Measurements from ENCODE around the gene LTB.

LTB gene

DNA sequence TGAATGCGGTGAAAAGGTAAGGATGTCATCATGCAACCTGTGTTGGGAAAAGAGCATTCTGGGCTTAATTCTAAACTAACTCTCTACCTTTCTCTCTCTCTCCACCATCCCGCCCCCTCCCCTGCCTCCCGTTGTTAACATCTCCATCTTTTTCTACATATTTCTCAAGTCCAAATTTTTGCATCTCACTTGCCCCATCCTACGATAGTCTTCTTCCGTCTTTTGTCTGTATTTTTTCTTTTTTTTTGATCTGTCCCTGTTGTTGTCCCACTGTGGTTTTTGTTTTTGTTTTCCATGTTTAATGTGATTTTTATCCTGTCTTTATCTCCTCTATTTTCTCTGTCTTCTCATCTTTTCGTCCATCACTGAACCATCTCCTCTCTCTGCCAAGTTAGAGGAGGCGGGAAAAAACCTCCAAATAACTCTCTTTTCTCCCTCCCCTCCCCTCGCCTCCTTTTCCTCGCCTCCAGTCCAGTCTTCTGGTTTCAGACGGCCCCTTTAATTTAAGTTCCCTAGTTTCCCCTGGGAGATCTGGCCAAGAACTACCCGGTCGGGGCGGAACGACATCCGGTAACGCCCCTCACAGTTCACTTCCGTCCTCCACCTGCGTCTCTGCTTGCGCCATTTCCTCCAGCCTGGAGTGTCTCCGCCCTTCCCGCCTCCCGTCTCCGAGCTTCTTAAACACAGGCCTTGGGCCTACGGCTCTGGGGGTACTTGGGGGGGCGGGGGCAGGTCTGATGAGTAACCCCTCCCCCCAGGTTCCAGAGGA is 35.1 kb downstream of the LTB start, which contains the start of gene NFKBIL1:
Gene NFKBIL1 (plus strand): TSS at position 651 of the 769 bp plus-strand sequence. CDS start 87 bp downstream, at position 738.
- peak; percentile 93 to 95 for DNase-seq

DNA sequence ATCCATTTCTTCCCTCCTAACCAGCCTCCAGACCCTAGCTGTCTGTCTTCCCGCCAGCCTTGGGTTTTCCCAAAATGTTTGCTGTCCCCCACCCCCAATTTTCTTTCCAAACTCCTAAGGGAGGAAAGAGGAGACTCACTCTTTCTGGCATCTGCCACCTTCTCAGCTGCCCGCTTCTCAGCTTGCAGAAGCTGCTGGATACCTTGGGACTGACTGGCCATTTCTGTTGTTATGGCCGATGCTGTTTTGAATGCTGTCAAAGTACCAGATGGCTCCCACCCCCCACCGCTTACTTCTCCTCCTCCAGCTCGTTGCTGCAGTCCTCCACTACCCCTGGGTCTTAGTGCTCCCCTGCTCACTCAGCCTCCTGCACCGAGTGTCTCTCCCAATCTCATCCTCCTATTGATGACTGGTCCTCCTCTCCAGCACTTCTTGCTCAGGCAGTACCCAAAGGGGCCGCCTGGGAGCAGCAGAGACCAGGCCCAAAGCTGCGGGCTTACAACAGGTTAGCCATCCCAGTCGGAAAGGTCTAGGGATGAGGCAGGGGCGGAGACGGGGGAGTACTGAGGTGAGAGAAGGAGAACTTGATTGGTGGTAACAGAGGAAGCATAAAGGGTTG is 35.8 kb downstream of the LTB start, which contains the start of gene ATP6V1G2:
Gene ATP6V1G2 (minus strand): TSS at position 270 of the 619 bp plus-strand sequence. CDS start 49 bp downstream, at position 221.
- peak; percentile 96 to 97 for DNase-seq

DNA sequence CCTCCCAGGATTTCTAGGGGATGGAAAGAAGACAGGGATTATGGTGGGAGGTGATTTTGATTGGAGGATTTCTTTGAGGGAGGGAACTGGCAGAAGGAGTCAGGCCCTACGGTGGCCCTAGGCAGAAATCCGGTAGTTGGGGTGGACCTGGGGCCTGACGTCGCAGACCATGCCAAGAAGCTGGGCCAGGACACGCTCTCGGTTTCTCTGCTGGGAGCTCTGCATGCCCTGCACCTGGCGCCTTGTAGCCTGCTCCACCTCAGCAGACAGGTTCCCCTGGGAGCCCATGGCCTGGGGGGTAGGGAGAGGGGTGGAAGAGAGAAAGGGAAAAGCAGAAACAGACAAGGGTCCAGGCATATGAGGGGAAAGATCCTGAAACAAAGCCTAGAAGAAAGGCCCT is 36.9 kb downstream of the LTB start:
- DNase-seq: no peak

DNA sequence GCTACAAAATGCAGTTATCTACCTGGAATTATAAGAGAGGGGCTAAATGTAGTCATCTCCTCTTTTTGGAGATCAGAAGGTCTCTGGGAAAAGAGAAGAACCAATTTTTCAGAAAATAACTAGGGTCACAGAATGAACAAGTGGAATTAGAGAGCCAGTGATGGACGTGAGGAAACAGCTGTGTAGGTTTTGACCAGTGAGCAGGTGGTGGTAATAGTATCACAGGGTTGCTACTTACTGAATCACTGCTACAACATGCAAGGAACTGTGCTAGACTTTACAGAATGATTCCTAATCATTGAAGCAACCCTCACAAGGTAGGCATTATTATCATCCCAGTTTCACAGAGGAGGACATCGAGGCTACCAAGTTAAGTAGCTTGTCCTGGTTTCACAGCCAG is 37.5 kb downstream of the LTB start:
- DNase-seq: no peak

DNA sequence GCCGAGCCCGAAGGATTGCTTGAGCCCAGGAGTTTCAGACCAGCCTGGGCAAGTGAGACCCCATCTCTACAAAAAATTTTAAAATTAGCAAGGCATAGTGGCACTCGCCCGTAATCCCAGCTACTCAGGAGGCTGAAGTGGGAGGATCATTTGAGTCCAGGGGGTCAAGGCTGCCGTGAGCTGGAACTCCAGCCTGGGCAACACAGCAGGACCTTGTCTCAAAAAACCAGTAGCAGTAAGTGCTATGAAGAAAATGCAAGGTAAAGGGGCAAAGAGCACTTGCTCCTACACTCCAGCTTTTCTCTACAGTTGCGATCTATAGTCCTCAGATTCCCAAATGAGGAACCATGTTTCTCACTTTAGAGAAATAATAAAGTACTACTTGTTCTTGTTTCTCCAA is 38.6 kb downstream of the LTB start:
- no peak for DNase-seq

DNA sequence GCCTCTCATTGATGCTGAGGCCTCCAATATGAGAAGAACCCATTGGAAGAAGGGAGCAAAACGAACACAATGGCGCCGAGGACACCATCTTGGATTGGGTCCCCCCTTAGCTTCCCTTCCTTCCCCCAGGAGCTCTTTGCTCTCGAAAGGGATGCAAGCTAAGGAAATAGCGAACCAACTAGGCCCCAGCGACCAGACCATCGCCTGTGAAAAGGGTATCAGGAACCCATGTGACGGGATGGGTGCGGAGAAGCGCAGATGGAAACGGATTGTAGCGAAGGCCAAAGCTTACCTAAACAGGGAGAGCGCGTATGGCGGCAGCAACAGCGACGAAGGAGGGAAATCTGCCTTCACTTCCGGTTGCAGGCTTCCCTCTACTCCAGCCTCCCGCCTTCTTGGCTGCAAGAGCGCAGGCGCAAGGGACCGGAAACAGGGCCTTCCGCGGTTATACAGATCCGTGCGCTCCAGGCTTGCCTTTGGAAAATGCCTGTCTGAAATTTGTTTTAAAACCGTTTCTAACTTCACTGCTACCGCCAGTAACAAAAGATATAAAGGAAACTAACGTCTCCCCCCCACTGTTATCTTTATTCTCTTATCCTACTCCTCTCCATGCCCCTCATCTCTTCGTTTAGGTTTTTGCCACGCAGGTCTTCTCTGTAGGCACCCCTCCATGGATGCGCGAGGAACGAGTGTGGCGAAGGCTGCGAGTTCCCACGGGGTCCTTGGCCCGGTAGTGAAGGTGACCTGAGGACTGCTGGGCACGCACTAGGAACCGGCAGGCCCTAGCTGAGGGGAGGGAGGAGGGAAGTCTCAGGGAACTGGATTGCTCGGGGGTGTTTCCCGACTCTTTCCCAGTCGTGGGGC is 40.3 kb downstream of the LTB start, which contains the start of gene DDX39B:
Gene DDX39B (minus strand): TSS at position 346 of the 864 bp plus-strand sequence. CDS start 1,471 bp downstream, outside the sequence.
- peak; percentile 93 to 94 for DNase-seq

DNA sequence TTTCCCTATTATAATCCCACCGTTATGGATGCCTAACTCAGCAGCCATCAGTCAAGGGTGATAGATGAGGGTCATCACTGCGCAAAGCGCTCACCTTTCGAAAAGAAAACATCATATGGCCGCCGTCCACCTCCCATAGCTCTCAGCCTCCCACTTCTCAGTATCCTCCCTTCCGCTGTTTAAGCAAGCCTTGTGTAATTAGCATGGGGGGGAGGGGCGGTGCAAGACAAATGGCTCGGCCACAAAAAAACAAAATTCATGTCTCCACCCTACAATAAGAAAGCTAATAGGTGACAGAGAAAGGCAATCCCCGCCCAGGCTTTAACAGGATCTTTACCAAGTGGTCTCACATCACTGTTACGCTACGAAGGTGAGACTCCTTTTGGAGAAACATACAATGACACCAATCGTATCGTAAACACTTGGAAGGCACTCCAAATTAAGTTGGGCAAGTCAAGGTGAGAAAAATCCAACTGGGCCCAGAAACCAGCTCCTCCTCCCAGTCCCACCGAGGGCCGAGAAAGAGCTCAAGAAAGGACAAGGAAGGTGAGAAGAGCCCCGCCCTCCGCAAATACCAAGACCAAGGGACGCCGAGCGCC is 41.1 kb downstream of the LTB start:
- DNase-seq: peak; percentile 71 to 72

DNA sequence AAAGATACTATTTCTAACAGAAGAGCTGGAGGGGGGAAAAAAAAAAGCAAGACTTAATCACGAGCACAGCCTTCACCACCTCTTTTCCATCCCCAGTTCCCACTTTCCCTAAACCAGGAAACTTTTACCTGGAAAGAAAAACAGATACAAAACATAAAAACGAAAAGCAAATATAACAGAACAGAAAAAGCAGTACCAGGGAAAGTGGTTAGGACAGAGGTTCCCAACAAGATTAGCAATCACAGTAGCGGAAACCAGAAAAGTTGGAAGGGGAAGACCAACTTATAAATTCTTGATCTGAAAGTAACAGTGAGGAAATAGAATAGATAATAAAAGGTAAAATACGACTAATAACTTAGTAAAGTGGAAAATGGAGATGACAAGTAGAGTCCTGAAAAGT is 41.6 kb downstream of the LTB start:
- DNase-seq: no peak

DNA sequence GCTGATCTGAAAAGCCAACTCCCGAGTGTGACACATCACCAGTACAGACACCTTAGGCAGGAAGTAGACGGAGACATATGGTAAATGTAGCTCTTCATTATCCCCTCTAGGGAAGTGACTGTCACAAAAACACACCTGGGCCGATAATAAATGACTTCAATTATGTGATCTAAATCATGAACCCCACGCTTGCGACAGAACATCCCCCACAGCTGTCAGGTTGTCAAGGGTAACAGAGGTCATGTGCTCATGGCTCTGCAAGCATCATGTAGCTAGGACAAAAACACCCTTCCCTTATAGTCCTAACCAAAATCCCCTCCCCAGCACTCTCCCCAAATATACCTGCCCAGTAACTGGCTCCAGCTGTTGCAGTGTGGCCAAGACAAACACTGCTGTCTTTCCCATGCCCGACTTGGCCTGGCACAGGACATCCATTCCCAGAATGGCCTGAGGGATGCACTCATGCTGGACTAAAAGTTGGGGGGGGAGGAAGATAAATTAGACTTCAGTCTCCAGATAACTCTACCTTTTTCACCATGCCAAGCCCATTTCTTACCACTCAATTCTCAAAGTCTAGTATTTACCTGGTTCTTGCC is 43.3 kb downstream of the LTB start:
- peak in 1 of 2 experiments; percentile 22 for DNase-seq

DNA sequence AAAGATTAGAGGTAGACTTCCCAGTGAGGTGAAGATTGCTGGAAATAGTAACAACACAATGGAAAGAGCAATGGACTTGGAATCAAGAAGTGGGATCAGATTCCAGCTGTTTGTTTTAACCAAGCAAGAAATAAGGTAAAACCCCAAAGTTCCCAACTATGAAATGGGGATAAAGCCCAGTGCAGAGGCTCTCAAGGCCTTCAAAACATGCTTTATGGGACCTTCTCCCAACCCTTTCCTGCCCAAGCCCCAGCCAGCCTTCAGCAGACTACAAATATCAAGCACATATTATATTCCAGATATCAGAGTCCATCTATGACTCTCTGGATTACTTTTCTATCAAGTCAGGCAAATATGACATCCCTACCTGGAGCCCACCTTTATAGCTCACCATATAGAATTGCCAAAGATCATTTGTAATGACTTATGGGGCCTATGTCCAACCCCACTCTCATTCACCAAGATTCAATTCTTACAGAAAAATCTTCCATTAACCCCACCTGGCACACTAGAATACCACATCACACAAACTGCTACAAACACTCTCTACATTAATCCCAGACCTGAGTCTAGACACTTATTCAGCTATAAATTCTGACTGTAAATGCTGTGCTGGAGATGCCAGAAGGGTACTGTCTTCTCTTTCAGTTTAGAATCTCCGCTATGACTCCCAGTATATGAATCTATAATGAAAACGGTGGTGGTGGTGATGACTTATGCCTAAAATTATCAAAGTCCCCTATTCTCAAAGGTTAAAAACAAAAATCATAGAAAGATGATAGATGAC is 46.5 kb downstream of the LTB start:
- peak in 1 of 2 experiments; percentile 7 for DNase-seq

DNA sequence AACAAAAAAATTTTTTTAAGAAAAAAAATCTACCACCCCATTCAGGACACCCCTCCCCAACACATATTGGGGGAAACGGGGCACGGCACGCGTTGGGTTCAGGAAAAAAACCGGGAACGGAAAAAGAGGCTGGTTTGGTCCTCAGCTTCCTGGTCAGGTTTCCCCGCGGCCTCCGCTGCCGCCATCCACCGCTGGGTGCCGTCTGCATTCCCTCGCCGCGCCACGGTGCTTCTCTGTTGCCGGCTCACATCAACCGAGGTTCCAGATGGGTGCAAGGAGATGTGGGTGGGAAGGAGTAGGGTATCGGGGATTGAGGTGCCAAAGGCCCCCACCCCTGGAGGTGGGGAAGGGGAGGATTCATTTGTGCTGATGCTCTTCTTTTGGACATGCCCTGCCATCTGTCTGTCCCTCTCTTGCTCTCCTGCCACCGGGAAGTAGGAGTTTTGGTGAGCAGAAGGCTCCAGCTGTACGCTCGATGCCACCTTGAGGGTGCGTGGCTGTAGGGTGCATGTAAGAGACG is 47.6 kb downstream of the LTB start:
- no peak for DNase-seq

DNA sequence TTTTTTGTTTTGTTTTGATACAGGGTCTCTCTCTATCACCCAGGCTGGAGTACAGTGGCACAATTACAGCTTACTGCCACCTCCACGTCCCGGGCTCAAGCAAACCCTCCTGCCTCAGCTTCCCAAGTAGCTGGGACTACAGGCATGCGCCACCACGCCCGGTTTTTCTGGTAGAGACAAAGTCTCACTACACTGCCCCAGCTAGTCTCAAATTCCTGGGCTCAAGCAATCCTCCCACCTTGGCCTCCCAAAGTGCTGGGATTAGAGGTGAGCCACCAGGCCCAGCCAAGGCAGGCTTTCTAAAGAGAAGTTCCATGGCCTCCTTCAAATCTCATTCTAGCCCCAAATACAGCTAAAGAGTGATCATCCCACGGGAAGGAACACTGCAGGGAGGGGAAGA is 48.2 kb downstream of the LTB start:
- DNase-seq: peak in 1 of 2 experiments; percentile 21

DNA sequence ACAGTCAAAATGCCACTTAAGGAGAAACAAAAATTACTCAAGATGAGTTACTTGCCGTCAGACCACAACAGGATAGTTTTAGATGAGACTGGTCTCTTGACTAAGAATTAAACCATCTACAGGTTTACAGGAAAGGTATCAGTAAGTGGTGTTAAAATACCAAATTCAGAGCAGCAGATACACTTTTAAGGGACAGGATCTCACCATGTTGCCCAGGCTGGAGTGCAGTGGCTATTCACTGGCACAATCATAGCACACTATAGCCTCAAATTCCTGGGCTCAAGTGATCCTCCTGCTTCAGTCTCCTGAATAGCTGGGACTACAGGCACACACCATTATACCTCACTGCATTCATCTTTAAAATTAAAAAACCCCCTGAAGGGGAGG is 48.8 kb downstream of the LTB start:
- peak in 1 of 2 experiments; percentile 14 for DNase-seq

DNA sequence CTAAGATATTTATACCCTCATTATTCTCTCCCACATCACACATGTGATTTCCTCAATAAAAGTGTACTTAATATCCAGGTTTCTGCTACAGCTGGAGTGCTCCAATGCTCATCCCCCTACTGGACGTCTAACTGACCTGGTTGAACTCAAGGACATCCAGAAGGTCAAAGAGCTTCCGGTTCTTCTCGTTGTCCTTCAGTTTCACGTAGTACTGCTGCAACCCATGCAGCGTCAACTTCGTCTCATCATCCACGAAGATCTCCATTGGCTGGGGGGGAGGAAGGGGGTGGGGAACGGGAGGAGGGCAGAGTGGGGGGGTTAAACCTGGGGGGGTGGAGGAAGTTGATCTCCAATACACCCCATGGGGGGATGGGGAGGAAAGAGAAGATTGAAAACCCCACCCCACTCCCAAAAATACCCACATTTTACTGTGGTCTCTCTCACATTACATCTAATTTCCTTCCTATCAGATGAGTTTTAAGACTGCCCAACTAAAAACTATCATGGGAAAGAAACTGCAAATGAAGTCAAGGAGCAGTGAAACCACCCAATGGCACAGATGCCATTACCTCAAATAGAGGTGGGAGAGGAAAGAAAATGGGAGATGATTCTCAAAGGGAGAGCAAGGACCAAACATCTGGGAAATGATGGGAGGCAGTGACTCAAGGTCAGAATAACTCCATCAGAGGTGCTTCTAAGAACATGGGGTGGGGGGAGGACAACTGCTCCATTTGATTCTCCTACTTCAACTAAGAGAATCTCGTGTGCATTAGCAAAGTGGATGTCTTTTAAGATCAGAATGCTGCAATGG is 49.4 kb downstream of the LTB start:
- DNase-seq: peak in 1 of 2 experiments; percentile 15

DNA sequence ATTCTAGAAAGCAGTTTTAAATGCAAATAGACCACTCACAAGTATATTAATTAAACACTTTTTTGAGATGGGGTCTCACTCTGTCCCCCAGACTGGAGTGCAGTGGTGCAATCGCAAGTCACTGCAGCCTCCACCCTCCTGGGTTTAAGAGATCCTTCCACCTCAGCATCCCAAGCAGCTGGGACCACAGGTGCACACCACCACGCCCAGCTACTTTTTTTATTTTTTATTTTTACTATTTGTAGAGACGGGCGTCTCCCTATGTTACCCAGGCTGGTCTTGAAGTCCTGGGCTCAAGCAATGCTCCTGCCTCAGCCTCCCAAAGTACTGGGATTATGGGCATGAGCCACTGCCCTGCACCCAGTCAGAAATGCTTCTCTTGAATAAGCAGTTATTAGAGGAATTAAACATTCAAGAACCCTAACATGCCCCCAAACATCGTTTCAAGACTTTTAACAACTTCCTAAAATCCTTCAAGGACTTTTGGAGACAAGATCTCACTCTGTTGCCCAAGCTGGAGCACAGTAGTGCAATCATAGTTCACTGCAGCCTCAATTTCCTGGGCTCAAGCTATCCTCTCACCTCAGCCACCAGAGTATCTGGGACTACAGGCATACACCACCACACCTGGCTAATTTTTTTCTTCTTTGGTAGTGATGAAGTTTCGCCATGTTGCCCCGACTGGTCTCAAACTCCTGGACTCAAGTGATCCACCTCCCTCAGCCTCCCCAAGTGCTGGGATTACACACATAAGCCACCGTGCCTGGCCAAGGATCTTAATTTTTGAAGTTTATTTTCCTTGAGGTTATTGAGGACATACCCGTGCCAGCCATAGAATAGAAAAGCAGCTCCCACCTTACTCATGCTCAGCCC is 50.2 kb downstream of the LTB start:
- DNase-seq: peak in 1 of 2 experiments; percentile 15

DNA sequence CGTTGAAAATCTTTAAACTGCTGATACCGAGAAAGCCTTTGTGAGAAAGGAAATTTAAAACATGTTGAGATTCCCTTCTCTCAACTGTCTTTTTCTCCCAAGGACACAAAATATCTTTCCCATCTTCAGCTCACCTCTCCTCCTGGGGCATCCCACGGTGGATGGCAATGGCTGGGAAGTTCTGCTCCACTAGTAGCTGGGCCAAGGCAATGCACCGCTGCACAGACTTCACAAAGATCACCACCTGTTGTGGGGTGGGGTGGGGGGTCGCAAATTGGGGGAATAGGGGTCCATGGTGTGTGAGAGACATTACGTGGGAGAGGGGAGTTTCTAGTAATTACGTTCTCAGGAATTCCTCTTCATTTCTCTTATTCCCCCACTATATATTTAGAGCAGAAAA is 51.1 kb downstream of the LTB start:
- peak in 1 of 2 experiments; percentile 15 for DNase-seq

DNA sequence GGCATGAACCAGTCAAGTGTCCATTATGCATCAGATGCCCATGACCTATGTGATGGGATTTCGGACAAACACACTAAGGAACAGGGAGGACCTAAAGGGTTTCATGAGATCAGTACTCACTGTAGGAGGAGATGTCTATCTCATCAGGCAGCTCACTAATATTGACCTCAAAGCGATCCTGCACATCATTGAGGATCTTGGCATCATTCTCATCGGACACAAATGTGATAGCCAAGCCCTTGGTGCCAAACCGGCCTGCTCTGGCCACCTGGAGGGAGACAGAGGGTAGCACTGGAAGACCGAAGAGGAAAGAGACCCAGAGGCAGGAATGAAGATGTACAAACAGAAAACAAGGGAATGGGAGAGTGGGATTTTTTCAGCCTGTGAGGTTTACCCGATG is 51.6 kb downstream of the LTB start:
- no peak for DNase-seq

Data from activated T-cell treated with anti-CD3 and anti-CD28 coated beads, Interleukin-2, amount 50 U/mL, for 48 hours (primary cell).